Left lung (tissue), 10 donors: ENCODE data around the gene CFAP45. TPM values are rescaled to one million over a fixed set of nuclear protein-coding genes. Genes with fewer than 3 reads are reported as not detected.
A peak's percentile ranks its signal among the peaks of the same experiment; 100 is the strongest.
"Not testable (repeated sequence)": the region's sequence is repeated elsewhere in the genome, so short reads cannot be mapped to it uniquely, and the experiment has no call there.

ENCODE experiments used
- ATAC-seq: fragments of 200-7000 bp; cut with Tn5 transposase; one replicate; pipeline ENCODE4 v1.9.1; 2020; ENCODE audit warnings: moderate library complexity
- DNase-seq, 4 donors: peaks; one replicate each; pipeline ENCODE4 v3.0.0-alpha.2; 2013 to 2020
- H3K27ac ChIP-seq, 2 donors: fragments of 200-600 bp; sonication (generic) in 1 of 2; one replicate each; pipeline versions ENCODE4 v1.5.0 to v1.8.0; 2020 to 2021
- H3K27me3 ChIP-seq, 2 donors: fragments of 200-600 bp; sonication (generic) in 1 of 2; one replicate each; pipeline versions ENCODE4 v1.5.0 to v1.8.0; 2020 to 2021
- H3K36me3 ChIP-seq, 2 donors: fragments of 200-600 bp; sonication (generic) in 1 of 2; one replicate each; pipeline versions ENCODE4 v1.5.0 to v1.8.0; 2020 to 2021
- H3K4me1 ChIP-seq, 2 donors: fragments of 200-600 bp; one replicate each; pipeline ENCODE4 v1.8.0; 2021
- H3K4me3 ChIP-seq, 2 donors: fragments of 200-600 bp; sonication (generic) in 1 of 2; one replicate each; pipeline versions ENCODE4 v1.5.0 to v1.8.0; 2020 to 2021; ENCODE audit warnings: mild to moderate bottlenecking in 1 of 2
- H3K9me3 ChIP-seq, 2 donors: fragments of 200-600 bp; sonication (generic) in 1 of 2; one replicate each; pipeline versions ENCODE4 v1.5.0 to v1.8.0; 2020 to 2021
- intact Hi-C, 2 donors: fragments of 100-400 bp; cut with DNase I; formaldehyde crosslinking; loops; one replicate each; pipeline versions ENCODE4 v1.11.2 to v1.14.2; 2022
- polyA plus RNA-seq, 6 donors: library from polyadenylated mRNA; unstranded; fragments of 120-200 nt; gene quantifications; one replicate each; pipeline ENCODE4 v1.2.1, GENCODE V29; 2013; ENCODE audit not compliant: insufficient read length in 6 of 6
- total RNA-seq, 2 donors: library from RNA; stranded (reverse); fragmentation: NEBNext Ultra II Directional; extraction: Animal tissue kit (Norgen Biotek cat#: 25700); gene quantifications; one replicate each; pipeline ENCODE4 v1.2.1, GENCODE V29; 2021
- TF ChIP-seq, protein P1 (sequence below), 2 donors: fragments of 200-600 bp; sonication (generic) in 1 of 2; IDR thresholded peaks; one replicate each; pipeline versions ENCODE4 v1.5.0 to v1.8.0; 2021; ENCODE audit warnings: antibody characterized with exemption in 2 of 2
- donor health status: DM: no; HTN: yes; CAD: no.
- donor health status: DM: no; HTN: no; CAD: no.

The CFAP45 gene
- total and polyA plus RNA-seq, 8 donors, result 1.1 to 12.4 (median 6.4) TPM

DNA sequence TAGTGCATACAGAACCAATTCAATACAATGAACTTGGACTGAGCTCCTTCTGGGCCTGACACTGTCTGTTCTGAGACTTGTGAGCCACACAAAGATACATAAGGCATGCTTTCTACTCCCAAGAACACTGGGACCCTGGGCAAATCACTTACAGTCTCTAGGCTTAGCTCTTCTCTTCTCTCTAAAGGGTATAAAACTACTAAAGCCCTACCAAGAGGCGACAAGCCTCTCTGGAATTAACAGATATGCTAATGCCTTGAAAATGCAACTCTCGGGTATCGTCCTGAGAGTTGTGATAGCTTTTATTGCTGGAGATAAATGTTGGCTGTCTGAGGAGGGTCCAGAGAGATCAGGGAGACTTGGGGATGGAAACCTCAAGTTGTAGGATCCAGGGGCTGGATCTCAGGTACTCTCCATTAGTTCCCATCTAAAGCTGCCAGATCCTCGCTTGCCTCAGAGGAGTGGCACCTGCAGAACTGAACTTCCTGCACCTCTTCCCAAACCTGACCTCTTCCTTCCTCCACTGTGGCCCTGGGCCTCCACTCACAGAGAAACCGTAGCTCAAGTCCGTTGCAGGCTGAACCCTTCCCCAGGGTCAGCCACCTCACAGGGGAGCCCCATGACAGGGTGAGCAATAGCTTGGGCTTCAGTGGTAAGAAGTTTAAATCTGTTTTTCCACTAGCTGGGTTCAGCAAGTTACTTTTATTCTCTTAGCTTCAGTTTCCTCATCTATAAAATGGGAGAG, 11.5 kb upstream of the CFAP45 start:
- Histone ChIP-seq H3K4me3 (no peak overlapping the region), H3K4me1 (peaks cover 20 to 59% of the 10 kb centered on the region in 2 donors), H3K27me3 (no peaks in the 10 kb centered on the region), H3K36me3 (peaks cover 0 to 9% of the 10 kb centered on the region in 2 donors), H3K27ac (peak overlapping the region; percentile 87 to 89), H3K9me3 (no peaks in the 10 kb centered on the region)
- DNase-seq (no peak), ATAC-seq (no peak)
- intact Hi-C loops, result no loop called here
- TF ChIP-seq, protein P1, sequence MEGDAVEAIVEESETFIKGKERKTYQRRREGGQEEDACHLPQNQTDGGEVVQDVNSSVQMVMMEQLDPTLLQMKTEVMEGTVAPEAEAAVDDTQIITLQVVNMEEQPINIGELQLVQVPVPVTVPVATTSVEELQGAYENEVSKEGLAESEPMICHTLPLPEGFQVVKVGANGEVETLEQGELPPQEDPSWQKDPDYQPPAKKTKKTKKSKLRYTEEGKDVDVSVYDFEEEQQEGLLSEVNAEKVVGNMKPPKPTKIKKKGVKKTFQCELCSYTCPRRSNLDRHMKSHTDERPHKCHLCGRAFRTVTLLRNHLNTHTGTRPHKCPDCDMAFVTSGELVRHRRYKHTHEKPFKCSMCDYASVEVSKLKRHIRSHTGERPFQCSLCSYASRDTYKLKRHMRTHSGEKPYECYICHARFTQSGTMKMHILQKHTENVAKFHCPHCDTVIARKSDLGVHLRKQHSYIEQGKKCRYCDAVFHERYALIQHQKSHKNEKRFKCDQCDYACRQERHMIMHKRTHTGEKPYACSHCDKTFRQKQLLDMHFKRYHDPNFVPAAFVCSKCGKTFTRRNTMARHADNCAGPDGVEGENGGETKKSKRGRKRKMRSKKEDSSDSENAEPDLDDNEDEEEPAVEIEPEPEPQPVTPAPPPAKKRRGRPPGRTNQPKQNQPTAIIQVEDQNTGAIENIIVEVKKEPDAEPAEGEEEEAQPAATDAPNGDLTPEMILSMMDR (IDR thresholded peaks at IDR 0.05), result no peak

DNA sequence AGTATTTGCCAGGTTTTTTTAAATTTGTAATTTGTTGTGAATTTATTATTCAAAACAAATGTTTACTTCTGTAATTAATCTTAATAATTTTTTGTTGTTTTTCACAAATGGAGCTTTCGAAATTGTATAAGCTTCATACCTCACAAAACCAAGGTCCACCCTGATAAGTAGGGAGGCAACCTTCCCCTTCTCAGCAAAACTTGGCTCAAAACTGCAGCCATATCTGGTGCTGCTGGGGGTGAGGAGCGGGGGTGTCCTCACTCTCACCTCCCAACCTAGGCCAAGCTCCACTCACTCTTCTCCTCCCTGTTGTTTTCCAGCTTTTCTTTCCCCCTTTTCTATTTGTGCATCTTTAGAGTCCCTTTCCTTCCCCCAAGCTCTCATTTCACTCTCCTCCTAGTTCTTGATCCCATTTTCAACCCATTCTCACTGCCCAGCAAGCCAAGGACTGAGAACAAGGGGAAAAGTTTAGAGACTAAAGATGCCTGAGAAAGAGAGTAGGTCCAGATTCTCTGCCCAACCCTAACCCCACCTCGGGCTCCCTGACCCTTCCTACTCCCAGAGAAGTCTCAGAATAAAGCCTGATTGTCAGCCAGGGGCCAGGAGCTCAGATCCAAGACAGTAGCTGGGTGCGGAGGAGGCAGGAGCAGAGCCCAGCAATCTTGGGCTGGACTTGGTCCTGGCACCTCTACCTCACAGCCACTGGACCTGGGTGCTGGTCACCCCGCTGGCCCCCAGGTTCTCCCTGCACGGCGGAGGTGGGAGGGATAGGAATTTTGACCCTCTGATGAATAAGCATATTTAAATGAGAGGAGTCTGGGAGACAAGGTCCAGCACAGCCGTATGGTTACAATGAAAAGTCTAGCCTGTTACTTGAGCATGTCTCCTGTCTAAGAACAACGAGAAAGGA, 8.3 kb upstream of the CFAP45 start:
- intact Hi-C loops, result no loop called here
- Histone ChIP-seq H3K27ac (peak overlapping the region in 1 of 2 donors; percentile 18), H3K9me3 (no peaks in the 10 kb centered on the region), H3K36me3 (no peaks in the 10 kb centered on the region), H3K27me3 (no peaks in the 10 kb centered on the region), H3K4me3 (no peak overlapping the region), H3K4me1 (peaks cover 18 to 42% of the 10 kb centered on the region in 2 donors)
- no peak for ATAC-seq
- DNase-seq, result peak in 1 of 4 donors; percentile 10
- TF ChIP-seq, protein P1 (IDR thresholded peaks at IDR 0.05), result no peak

DNA sequence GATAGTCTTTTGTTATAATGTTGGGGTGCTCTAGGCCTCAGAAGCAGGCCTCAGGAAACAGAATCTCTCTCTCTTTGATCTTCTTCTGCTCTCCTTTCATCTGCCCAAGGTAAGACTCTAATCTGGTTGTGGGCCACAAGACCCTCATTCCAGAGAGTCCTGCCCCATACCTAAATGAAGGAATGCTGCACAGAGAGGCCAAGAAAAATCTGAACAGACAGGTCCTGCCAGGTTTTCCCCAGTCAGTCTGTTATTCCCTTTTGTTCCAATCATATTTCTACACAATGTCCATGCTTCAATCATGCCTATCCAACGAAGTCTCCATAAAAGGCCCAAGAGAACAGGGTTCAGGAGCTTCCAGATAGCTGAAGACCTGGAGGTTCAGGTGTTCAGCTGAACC, 7.0 kb upstream of the CFAP45 start:
- no peak for DNase-seq
- Histone ChIP-seq H3K4me3 (no peak overlapping the region), H3K4me1 (peaks cover 18 to 37% of the 10 kb centered on the region in 2 donors), H3K9me3 (no peaks in the 10 kb centered on the region), H3K27ac (no peak overlapping the region), H3K36me3 (no peaks in the 10 kb centered on the region), H3K27me3 (no peaks in the 10 kb centered on the region)
- TF ChIP-seq, protein P1 (IDR thresholded peaks at IDR 0.05), result no peak
- ATAC-seq, result no peak
- intact Hi-C loops, result no loop called here

DNA sequence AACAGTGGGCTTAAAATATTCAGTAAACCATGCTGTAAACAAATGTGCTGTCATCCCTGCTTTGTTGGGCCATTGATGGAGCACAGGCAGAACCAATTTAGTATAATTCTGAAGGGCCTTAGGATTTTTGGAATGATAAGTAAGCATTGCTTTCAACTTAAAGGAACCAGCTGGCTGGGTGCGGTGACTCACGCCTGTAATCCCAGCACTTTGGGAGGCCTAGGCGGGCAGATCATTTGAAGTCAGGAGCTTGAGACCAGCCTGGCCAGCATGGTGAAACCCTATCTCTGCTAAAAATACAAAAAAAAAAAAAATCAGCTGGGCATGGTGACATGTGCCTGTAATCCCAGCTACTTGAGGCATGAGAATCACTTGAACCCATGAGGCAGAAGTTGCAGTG, 4.1 kb upstream of the CFAP45 start:
- H3K4me3 ChIP-seq, H3K27ac ChIP-seq, H3K36me3 ChIP-seq, DNase-seq, H3K27me3 ChIP-seq, H3K9me3 ChIP-seq, intact Hi-C loops, ATAC-seq: not testable (repeated sequence)
- H3K4me1 ChIP-seq, result peaks cover 3 to 27% of the 10 kb centered on the region in 2 donors

DNA sequence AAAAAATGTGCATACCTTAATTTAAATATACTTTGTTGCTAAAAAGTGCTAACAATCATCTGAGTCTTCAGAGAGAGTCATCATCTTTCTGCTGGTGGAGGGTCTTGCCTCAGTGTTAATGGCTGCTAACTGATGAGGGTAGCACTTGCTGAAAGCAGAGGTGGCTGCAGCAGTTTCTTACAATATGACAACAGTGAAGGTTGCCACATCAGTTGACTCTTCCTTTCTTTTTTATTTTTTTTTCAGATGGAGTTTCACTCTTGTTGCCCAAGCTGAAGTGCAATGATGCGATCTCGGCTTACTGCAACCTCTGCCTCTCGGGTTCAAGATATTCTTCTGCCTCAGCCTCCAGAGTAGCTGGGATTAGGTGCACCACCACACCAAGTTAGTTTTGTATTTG, 2.6 kb upstream of the CFAP45 start:
- Histone ChIP-seq H3K27ac (no peak overlapping the region), H3K9me3 (no peaks in the 10 kb centered on the region), H3K4me3 (no peak overlapping the region), H3K27me3 (no peaks in the 10 kb centered on the region), H3K4me1 (peaks cover 3 to 36% of the 10 kb centered on the region in 2 donors), H3K36me3 (no peaks in the 10 kb centered on the region)
- ATAC-seq, result no peak
- DNase-seq, result no peak
- TF ChIP-seq, protein P1 (IDR thresholded peaks at IDR 0.05), result no peak
- intact Hi-C loops, result no loop called here
